H54 (cell line): ENCODE data around the gene FANCD2.
"Not testable (repeated sequence)": the region's sequence is repeated elsewhere in the genome, so short reads cannot be mapped to it uniquely, and the experiment has no call there.

Source experiments
- DNase-seq: peaks from one replicate; pipeline ENCODE4 v3.0.0; 2011; ENCODE audit warnings: low spot score, mixed read lengths; ENCODE audit not compliant: insufficient read length
- FAIRE-seq: peaks from 3 replicates; lab custom pipeline; 2011; peaks lifted over from hg19 to GRCh38; lab: Jason Lieb, UNC
- POLR2A ChIP-seq: IDR thresholded peaks from 2 replicates; pipeline ENCODE4 v1.6.1; 2011; ENCODE audit warnings: low read depth, mild to moderate bottlenecking, low read length

Gene FANCD2

DNA sequence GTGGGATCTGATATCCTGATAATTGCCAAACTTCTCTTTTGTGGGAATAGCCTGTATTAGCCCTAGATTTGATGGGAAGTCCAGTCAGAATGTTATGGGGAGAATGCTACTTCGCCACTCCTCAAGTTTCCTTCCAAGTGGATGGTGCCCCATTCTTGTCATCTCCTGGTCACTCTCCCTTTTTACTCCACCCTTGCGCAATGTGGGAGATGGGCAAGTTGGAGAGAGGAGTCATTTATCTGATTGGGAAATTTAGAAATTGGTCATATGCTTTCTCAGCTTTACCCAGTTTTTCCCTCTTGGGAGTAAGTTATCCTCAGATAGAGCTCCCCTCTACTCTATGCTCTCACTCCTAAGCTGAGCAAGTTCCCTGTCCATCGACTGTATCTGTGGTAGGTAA, 67.4 kb downstream of the FANCD2 start:
- DNase-seq, result no peak
- no peak for TF ChIP-seq POLR2A
- FAIRE-seq, result no peak

DNA sequence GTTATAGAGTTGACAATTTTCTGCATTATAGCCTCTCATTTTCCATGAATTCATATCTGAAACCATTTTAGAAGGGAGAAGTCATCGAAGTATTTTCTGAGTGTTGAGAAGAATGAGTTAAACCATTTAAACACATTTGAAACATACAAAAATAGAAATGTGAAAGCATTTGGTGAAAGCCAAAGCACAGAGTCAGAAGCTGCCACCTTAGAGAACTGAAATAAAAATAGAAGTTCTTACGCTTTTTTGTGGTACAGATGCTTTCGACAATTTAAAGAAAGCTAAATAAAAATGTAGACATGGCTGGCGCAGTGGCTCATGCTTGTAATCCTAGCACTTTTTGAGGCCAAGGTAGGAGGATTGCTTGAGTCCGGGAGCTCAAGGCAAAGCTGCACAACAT, 72.8 kb downstream of the FANCD2 start:
- FAIRE-seq, result no peak
- no peak for DNase-seq
- no peak for TF ChIP-seq POLR2A

DNA sequence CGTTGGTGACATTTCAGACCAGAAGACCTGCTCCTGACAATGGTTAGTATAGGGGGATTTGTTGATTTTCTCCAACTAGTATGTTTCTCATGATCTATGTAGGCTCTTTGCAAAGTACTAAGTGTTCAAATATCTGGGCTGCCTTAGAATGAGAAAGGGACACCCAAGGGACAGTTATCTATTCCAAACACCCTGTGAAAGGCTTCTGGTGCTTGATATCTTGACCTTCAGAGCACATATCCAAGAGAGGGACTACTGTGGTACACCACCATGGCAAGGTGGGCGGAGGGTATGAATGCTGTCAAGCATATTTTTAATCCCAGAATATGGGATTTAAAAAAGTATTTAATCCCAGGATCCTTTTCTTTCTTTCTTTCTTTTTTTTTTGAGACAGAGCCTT, 80.7 kb downstream of the FANCD2 start:
- no peak for TF ChIP-seq POLR2A
- DNase-seq (no peak), FAIRE-seq (no peak)

DNA sequence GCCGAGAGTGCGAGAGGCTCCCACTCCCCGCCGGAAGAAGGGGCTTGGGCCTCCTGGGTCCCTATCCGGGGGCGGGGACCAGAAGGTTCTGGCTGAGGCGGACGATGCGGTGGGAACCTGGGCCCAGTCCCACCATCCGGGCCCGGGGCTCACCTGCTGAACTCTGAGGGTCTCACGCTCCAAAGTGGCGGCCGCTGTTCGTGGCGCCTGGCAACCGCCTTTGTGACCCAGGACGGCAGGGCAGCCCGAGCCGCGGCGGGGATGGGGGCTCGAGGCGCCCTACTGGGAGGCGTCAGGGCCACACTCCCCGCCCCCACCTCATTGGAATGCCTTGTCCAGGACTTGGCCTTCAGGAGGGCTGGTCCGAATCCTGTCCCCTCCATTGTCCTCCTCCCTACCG, 81.9 kb downstream of the FANCD2 start, which contains the start of gene FANCD2OS:
Gene FANCD2OS (minus strand): TSS at position 165 of the 400 bp plus-strand sequence. CDS start 3,481 bp downstream, outside the sequence.
- FAIRE-seq (no peak), DNase-seq (no peak)

DNA sequence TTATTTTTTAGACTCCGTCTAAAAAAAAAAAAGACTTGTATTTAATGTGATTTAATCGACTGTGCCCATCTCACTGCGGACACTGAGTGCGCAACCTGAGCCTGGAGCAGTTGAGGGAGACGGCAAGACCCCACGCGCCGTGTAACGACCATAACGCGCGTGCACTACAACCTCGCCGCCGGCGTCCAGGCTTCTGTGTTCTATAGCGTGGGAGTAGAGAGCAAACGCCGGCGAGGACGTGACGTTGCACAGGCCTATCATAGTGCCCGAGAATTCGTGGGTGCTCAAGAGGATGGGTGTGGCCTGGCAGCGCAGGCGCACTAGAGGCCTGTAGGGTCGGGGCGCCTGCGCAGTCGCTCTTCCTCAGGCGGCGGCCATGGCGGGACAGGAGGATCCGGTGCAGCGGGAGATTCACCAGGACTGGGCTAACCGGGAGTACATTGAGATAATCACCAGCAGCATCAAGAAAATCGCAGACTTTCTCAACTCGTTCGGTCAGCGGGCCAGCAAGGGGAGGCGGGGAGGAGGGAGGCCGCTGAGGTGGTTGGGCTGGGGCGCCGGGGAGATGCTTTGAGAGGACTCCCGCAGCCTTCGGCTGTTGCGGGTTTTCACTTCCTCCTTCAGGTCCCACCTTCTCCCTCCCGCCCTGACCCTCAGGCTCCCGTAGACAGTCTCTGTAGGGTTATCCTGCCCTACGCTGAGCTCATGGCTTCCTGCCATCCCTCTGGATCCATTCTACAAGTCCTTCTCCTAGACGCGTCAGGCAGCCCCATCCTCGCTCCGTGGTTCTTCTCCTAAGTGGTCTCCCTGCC, 89.3 kb downstream of the FANCD2 start, which contains the start of gene BRK1:
Gene BRK1 (plus strand): TSS at position 350 of the 812 bp plus-strand sequence. CDS start 27 bp downstream, at position 377.
- peak; percentile 95 for DNase-seq
- FAIRE-seq, result peak; percentile 83
- peak; percentile 93 for TF ChIP-seq POLR2A

More for the DNA sequence above, 81.9 kb downstream of the FANCD2 start, which contains the start of gene FANCD2OS:
- TF ChIP-seq POLR2A, result no peak

DNA sequence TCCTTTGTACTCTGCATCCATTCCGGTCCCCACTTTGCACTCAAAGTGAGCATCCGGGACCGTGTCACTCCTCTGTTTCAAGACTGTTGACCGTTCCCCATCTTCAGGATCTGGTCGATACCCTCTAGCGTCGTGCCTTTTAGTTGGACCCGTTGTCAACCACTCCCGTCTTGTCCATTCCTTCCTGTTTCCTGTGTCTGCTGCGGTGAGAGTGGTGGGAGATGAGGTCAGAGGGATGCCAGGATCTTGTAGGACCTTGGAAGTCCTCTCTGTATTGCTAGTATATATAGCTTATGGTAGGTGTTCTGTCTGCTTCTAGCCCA, 89.9 kb downstream of the FANCD2 start:
- FAIRE-seq (no peak), DNase-seq (peak; percentile 17)
- TF ChIP-seq POLR2A, result no peak

DNA sequence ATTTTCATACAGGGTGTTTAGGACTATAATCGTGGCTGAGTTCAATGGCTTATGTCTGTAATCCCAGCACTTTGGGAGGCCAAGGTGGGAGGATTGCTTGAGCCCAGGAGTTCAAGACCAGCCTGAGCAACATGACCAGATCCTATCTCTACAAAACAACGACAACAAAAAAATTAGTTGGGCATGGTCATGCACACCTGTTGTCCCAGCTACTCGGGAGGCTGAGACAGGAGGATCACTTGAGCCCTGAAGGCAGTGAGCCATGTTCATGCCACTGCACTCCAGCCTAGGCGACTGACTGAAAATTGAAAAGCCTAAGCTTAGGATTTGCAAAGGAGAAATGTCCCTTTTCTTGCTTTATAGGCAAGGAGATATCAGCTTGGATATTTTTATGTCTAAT, 90.7 kb downstream of the FANCD2 start:
- DNase-seq (no peak), FAIRE-seq (no peak)
- TF ChIP-seq POLR2A, result no peak

DNA sequence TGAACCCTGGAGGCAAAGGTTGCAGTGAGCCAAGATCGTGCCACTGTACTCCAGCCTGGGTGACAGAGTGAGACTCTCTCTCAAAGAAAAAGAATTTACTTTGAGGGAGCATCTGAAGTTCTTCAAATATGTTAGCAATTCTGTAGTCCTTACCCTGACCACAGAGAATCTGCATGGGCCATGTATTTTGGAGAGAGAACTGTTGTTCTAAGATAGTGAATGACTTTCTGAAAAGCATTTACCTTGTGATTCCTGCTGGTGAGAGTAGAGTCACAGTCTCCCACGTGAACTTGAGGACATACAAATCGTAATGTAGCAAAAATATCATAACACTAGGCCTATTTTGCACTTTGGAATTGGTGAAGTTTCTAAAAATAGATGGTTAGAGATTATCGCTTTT, 93.1 kb downstream of the FANCD2 start:
- FAIRE-seq, result no peak
- no peak for DNase-seq

DNA sequence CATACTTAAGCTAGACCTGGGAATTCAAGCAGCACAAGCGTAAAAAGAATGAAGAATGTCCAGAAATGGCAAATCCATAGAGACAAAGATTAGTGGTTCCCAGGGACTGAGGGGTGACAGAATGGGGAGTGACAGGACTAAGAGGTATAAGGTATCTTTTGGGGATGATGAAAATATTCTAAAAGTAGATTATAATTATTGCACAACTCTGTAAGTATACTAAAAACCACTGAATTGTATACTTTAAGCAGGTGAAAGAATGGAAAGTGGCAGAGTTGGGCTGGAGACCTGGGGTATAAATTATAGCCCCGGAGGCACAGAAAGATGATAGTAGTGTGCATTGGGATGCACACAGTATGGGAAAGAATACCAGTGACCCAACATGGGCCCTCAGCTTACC, 94.8 kb downstream of the FANCD2 start:
- no peak for FAIRE-seq
- no peak for DNase-seq
- TF ChIP-seq POLR2A, result no peak

More for the DNA sequence above, 93.1 kb downstream of the FANCD2 start:
- no peak for TF ChIP-seq POLR2A

DNA sequence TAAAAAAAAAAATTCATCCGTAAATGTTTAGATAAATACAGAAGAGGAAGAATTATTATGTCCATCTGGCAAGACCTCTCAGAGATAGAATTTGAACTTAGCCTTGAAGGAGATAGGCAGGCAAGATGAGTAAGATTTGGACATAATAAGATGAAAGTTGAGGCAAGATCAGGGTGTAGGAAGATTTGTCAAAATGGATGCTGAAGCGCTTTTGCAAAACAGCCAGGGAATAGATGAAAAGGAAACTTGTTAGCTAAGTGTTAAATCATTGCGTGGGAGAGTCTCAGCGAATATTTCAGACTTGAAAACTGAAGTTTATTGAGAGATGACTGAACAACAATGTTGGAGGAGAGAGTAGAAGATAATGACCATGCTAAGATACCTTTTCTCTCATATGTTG, 96.5 kb downstream of the FANCD2 start:
- no peak for TF ChIP-seq POLR2A
- no peak for DNase-seq
- FAIRE-seq, result no peak

DNA sequence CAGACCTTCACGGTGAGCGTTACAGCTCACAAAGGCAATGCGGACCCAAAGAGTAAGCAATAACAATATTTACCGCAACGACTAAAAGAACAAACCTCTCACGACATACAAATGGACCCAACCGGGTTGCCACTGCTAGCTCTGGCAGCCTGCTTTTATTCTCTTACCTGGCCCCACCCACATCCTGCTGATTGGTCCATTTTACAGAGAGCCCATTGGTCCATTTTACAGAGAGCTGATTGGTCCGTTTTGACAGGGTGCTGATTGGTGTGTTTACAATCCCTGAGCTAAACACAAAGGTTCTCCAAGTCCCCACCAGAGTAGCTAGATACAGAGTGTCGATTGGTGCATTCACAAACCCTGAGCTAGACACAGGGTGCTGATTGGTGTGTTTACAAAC, 109.6 kb downstream of the FANCD2 start:
- DNase-seq, FAIRE-seq: not testable (repeated sequence)

DNA sequence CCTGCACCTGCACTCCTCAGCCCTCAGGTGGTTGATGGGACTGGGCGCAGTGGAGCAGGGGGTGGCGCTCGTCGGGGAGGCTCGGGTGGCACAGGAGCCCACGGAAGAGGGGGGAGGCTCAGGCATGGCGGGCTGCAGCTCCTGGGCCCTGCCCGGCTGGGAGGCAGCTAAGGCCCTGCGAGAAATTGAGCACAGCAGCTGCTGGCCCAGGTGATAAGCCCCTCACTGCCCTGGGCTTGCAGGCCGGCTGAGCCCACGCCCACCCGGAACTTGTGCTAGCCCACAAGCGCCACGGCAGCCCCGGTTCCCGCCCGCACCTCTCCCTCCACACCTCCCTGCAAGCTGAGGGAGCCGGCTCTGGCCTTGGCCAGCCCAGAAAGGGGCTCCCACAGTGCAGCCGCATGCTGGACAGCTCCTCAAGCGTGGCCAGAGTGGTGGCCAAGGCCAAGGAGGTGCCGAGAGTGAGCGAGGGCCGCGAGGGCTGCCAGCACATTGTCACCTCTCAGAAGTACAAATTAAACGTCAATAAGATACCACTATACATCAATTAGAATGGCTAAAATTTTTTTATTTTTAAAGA, 110.3 kb downstream of the FANCD2 start:
- no peak for TF ChIP-seq POLR2A
- FAIRE-seq (no peak), DNase-seq (no peak)

DNA sequence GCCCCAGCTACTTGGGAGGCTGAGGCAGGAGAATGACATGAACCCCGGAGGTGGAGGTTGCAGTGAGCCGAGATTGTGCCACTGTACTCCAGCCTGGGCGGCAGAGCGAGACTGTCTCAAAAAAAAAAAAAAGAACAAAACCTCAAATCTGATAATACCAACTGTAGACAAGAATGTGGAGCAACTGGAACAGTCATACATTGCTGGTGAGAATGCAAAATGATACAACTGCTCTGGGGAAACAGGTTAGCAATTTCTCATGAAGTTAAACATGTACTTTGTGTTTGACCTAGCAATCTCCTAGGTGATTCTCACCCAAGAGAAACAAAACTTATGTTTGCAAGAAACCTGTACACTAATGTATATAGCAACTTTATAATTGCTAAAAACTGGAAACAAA, 110.9 kb downstream of the FANCD2 start:
- no peak for FAIRE-seq
- no peak for TF ChIP-seq POLR2A
- DNase-seq, result no peak

DNA sequence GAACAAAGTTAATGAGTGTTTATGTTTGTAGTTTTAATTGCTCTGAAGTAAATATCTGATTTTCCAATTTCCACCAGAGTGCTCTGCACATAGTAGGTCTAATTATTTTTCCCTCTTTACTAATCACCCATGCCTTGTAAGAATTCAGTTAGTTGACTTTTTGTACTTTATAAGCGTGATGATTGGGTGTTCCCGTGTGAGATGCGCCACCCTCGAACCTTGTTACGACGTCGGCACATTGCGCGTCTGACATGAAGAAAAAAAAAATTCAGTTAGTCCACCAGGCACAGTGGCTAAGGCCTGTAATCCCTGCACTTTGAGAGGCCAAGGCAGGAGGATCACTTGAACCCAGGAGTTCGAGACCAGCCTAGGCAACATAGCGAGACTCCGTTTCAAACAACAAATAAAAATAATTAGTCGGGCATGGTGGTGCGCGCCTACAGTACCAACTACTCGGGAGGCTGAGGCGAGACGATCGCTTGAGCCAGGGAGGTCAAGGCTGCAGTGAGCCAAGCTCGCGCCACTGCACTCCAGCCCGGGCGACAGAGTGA, 114.8 kb downstream of the FANCD2 start:
- FAIRE-seq (no peak), DNase-seq (no peak)
- no peak for TF ChIP-seq POLR2A
